Panc1 (cell line): ENCODE measurements around the gene LAS1L. TPM values are rescaled to one million over a fixed set of nuclear protein-coding genes. Genes with fewer than 3 reads are reported as not detected.

Source experiments
- ATAC-seq: fragments of 200-7000 bp; cut with Tn5 transposase; 2 replicates; pipeline ENCODE4 v1.9.1; 2020; ENCODE audit warnings: mild to moderate bottlenecking, moderate library complexity
- BruUV-seq: library from RNA; stranded (reverse); fragments of 400-500 nt; replicated peaks from 2 replicates; lab custom pipeline; 2021; lab: Mats Ljungman, UMichigan
- CTCF ChIA-PET: fragments of 300-600 bp; sonication (Branson Sonifier 250); formaldehyde crosslinking; loops from one replicate; lab custom pipeline; 2022; ENCODE audit warnings: antibody characterized with exemption; lab: Charles Lee
- POLR2A ChIA-PET: fragments of 300-600 bp; sonication (Branson Sonifier 250); formaldehyde crosslinking; loops from one replicate; lab custom pipeline; 2022; ENCODE audit warnings: antibody characterized with exemption; lab: Charles Lee
- DNase-seq: peaks from one replicate; pipeline ENCODE4 v3.0.0-alpha.2; 2010; ENCODE audit warnings: low read depth, low spot score
- H3K27ac ChIP-seq: 2 replicates; pipeline ENCODE4 v1.5.1; 2011; ENCODE audit warnings: mild to moderate bottlenecking, low read length, inconsistent platforms
- H3K27me3 ChIP-seq: fragments of 200-500 bp; sonication (Bioruptor generic); 2 replicates; pipeline ENCODE4 v1.6.0; 2014; ENCODE audit warnings: low read length, inconsistent platforms; ENCODE audit not compliant: control insufficient read depth, insufficient read depth
- H3K36me3 ChIP-seq: fragments of 200-500 bp; sonication (Bioruptor generic); 2 replicates; pipeline ENCODE4 v1.5.1; 2014; ENCODE audit warnings: inconsistent platforms, mild to moderate bottlenecking, low read length, moderate library complexity; ENCODE audit not compliant: control insufficient read depth, insufficient read depth
- H3K4me1 ChIP-seq: 2 replicates; pipeline ENCODE4 v1.5.1; 2011; ENCODE audit warnings: inconsistent platforms, mild to moderate bottlenecking, low read length, moderate library complexity; ENCODE audit not compliant: control insufficient read depth, insufficient read depth
- H3K4me3 ChIP-seq, 2 experiments: 2 replicates each; pipeline ENCODE4 v1.5.1; 2011 to 2012; ENCODE audit warnings: low read depth in 2 of 2, low read length in 2 of 2, mild to moderate bottlenecking in 2 of 2, inconsistent platforms in 1 of 2, moderate library complexity in 1 of 2
- H3K9me3 ChIP-seq: fragments of 200-500 bp; sonication (Bioruptor generic); 2 replicates; pipeline ENCODE4 v1.5.1; 2014; ENCODE audit warnings: low read depth, mild to moderate bottlenecking, inconsistent platforms, low read length, moderate library complexity; ENCODE audit not compliant: control insufficient read depth, insufficient read depth
- CTCF ChIP-seq: fragments of 450-650 bp; IDR thresholded peaks from 2 replicates; pipeline ENCODE4 v1.5.1; 2017; ENCODE audit warnings: mild to moderate bottlenecking
- POLR2AphosphoS5 ChIP-seq: IDR thresholded peaks from 2 replicates; pipeline ENCODE4 v1.6.1; 2012; ENCODE audit warnings: mild to moderate bottlenecking, low read depth, low read length, moderate library complexity
- REST ChIP-seq, 2 experiments: IDR thresholded peaks; 2 replicates each; pipeline ENCODE4 v1.6.1; 2011 to 2012; ENCODE audit warnings: low read depth in 2 of 2, control low read depth in 1 of 2, low read length in 1 of 2, mild to moderate bottlenecking in 1 of 2, moderate library complexity in 1 of 2; ENCODE audit not compliant: insufficient read depth in 1 of 2
- SIN3A ChIP-seq: IDR thresholded peaks from 2 replicates; pipeline ENCODE4 v1.6.1; 2012; ENCODE audit warnings: low read depth, mild to moderate bottlenecking, low read length, moderate library complexity, borderline replicate concordance; ENCODE audit not compliant: insufficient read depth
- TCF7L2 ChIP-seq: IDR thresholded peaks from 2 replicates; pipeline ENCODE4 v1.6.1; 2011; ENCODE audit warnings: mild to moderate bottlenecking, low read depth, low read length, inconsistent platforms
- in situ Hi-C: cut with HindIII; loops from 2 replicates; pipeline ENCODE4 v1.10.0; 2016; ENCODE audit warnings: low sequenced_read_pairs, low pct_unique_long_range_greater_than_20kb
- intact Hi-C: fragments of 100-400 bp; cut with micrococcal nuclease; formaldehyde crosslinking; loops from one replicate; pipeline ENCODE4 v1.10.0; 2022; ENCODE audit not compliant: unreplicated experiment
- total RNA-seq: library from RNA; stranded (reverse); gene quantifications from one replicate; pipeline ENCODE4 v1.2.1, GENCODE V29; 2021; ENCODE audit not compliant: unreplicated experiment

The LAS1L gene
- total RNA-seq, 1 experiment from 2014 or later: 56.4 TPM

GRCh38 chrX:65528293-65528692, 6.3 kb downstream of the LAS1L start:
- Histone ChIP-seq H3K9me3 (no peaks in the 10 kb centered on the region), H3K27me3 (no peaks in the 10 kb centered on the region), H3K36me3 (no peaks in the 10 kb centered on the region; the same call in none of the 2 replicates), H3K27ac (no peak overlapping the region), H3K4me1 (peaks cover 7% of the 10 kb centered on the region), H3K4me3 (no peak overlapping the region)
- ATAC-seq (no peak), DNase-seq (no peak)
- BruUV-seq: no TSS peak
- ChIA-PET CTCF (interaction anchor here (0.6 kb wide), 1 partner anchor 16 kb away, joined by 3 read pairs; no protein-coding TSS in a partner anchor), POLR2A (no interaction called here)
- in situ Hi-C loops (no loop called here), intact Hi-C loops (no loop called here)
- TF ChIP-seq TCF7L2 (no peak), REST (IDR thresholded peaks at IDR 0.05; ENCODE audit: insufficient read depth in 1 of 2, low read depth in 2 of 2, low read length in 1 of 2) (no peak)

GRCh38 chrX:65524139-65524538, 10.4 kb downstream of the LAS1L start:
- TF ChIP-seq SIN3A: no peak
- TF ChIP-seq CTCF: no peak
- TF ChIP-seq TCF7L2: no peak
- TF ChIP-seq POLR2AphosphoS5: no peak
- TF ChIP-seq REST (IDR thresholded peaks at IDR 0.05; ENCODE audit: insufficient read depth in 1 of 2, low read depth in 2 of 2, low read length in 1 of 2): no peak
- DNase-seq (no peak), ATAC-seq (no peak)
- Histone ChIP-seq H3K4me1 (no peaks in the 10 kb centered on the region), H3K36me3 (peaks cover 3% of the 10 kb centered on the region; the same call in 1 of the 2 replicates), H3K27me3 (no peaks in the 10 kb centered on the region), H3K4me3 (no peak overlapping the region), H3K9me3 (no peaks in the 10 kb centered on the region), H3K27ac (no peak overlapping the region)
- POLR2A ChIA-PET: no interaction called here
- in situ Hi-C loops (no loop called here), intact Hi-C loops (no loop called here)
- BruUV-seq: no TSS peak
- CTCF ChIA-PET: no interaction called here
